Astrocyte of the spinal cord (primary cell): ENCODE data around the gene TSPEAR.

Experiments
- DNase-seq: peaks from one replicate; pipeline ENCODE4 v3.0.0; 2011; ENCODE audit warnings: low read depth, low spot score
- H3K4me3 ChIP-seq: 2 replicates; pipeline ENCODE4 v1.5.1; 2011; ENCODE audit warnings: low read depth, mild to moderate bottlenecking, low read length, moderate library complexity
- in situ Hi-C: cut with HindIII; loops from 2 replicates; pipeline ENCODE4 v1.10.0; 2017; ENCODE audit warnings: low sequenced_read_pairs
- TF ChIP-seq, protein P1 (sequence below): IDR thresholded peaks from 2 replicates; pipeline ENCODE4 v1.5.1; 2012; ENCODE audit warnings: low read depth, mild to moderate bottlenecking, low read length, inconsistent platforms

The TSPEAR gene

DNA sequence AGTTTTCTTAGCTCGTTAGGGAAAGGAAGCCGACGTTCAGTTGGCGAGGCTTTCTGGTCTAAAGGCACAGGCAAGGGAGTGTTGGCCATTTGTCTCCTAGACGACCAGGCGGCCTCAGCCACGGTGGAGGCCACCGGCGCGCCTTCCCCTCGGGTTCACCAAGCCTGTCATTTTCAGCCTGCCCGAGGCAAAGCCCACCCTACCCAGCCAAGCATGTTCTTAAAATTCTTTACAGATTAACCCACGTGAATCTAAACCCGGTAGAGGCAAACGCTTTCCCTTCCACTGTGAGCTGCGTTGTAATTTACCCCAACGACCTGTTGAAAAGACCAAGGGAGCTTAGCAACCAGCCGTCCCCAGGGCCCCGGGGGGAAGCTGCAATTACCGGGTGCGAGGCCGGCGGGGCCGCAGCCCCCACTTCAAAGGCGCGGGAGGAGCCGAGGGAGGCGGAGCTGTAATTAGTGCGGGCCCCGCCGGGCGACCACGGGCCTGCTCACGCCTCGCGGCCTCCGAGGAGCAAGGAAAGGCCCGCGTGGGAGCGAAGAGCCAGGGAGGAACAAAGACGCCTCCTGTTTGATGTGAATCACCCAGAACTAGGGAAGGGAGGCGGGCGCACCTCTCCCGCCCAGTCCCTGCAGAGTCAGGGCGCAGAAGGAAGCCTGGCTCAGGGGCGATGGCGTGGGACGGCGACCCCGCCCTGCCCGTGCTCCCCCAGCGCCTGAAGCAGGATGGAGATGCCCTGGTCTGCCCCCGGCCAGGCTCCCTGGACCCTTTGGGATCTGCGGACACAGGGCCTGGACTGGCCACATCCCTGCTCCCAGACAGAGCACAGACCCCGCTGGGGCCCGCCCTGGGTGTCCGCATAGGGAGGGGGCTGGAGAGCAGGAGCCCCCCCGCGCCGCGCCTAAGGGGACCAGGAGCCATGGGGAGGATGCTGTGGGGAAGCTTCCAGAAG lies 12.1 kb upstream of the TSPEAR start:
- TF ChIP-seq, protein P1, sequence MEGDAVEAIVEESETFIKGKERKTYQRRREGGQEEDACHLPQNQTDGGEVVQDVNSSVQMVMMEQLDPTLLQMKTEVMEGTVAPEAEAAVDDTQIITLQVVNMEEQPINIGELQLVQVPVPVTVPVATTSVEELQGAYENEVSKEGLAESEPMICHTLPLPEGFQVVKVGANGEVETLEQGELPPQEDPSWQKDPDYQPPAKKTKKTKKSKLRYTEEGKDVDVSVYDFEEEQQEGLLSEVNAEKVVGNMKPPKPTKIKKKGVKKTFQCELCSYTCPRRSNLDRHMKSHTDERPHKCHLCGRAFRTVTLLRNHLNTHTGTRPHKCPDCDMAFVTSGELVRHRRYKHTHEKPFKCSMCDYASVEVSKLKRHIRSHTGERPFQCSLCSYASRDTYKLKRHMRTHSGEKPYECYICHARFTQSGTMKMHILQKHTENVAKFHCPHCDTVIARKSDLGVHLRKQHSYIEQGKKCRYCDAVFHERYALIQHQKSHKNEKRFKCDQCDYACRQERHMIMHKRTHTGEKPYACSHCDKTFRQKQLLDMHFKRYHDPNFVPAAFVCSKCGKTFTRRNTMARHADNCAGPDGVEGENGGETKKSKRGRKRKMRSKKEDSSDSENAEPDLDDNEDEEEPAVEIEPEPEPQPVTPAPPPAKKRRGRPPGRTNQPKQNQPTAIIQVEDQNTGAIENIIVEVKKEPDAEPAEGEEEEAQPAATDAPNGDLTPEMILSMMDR = no peak
- in situ Hi-C loops = no loop called here
- H3K4me3 ChIP-seq = no peak overlapping the region
- no peak for DNase-seq

DNA sequence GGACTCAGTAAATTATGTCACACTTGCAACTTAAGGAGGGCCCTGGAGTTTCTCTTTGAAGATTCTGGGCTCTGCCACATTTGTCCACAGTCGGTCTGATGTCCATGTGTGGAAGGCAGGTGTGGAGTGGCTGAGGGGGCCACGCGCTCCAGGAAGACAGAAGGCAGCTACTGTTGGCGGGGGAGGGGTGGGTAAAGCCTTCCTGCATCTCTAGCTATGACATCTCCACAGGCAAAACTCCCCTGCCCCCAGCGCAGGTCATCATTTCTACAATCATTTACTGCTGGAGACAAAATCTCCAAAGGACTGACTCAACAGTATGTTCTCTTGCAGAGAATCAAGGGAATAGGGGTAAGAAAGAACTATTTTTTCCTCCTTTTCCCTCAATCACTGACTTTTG lies 11.4 kb upstream of the TSPEAR start:
- no peak overlapping the region for H3K4me3 ChIP-seq
- DNase-seq = no peak
- TF ChIP-seq, protein P1 = no peak
- in situ Hi-C loops = no loop called here

DNA sequence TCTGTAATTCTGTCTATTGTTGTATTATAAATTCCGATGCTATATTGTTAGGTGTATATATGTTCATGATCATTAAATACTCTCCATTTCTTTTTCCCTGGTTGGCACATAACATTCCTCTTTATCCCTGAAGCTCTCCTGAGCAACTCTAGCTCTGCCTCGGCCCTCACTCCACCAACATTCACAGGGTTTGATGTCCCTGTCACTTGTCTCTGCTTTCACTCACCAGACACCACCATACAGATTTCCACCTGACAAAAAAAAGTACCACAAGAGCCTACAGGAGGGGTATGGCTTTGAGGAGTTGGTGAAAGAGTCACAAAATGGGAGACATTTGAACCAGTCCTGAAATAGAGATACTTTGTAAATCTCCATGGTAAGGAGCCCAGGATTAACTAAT lies 8.8 kb upstream of the TSPEAR start:
- H3K4me3 ChIP-seq = no peak overlapping the region
- DNase-seq = no peak
- in situ Hi-C loops = no loop called here
- TF ChIP-seq, protein P1 = no peak

DNA sequence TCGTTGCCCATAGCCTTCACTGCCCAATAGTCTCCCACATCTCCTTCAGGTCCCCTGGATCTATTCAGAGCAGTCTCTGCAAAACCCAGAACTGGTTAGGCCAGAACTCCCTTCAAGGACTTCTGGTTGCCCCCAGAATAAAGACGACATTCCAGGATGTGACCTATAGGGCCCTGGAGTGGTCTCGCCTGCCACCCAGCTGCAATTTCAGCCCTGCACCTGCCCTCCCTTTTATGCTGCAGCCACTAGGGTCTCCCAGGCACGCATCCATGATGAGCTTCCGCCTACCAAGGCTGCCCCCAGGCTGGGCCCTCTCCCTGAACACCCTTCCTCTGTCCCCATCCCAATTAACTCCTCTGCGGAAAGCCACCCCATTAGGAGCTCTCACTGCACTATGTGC lies 7.2 kb upstream of the TSPEAR start:
- in situ Hi-C loops = no loop called here
- no peak for DNase-seq
- TF ChIP-seq, protein P1 = no peak
- no peak overlapping the region for H3K4me3 ChIP-seq

DNA sequence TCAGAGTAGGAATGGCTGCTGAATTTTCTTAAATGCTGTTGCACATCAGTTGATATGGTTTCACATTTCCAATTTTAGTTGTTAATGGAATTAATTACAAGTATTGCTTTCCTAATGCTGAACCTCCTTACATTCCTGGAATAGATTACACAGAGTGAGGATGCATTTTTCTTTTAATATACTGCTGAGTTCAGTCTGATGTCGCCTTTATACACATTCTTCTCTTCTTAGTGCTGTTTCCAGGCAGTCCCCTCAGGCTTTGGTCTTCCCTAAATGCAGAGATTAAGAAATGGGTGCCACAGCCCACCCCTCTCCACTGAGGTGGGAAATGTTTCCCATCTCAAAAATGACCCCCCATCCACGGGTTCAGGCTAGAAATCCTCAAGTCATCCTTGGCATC lies 6.7 kb upstream of the TSPEAR start:
- no peak for DNase-seq
- in situ Hi-C loops = no loop called here
- TF ChIP-seq, protein P1 = no peak
- H3K4me3 ChIP-seq = no peak overlapping the region

DNA sequence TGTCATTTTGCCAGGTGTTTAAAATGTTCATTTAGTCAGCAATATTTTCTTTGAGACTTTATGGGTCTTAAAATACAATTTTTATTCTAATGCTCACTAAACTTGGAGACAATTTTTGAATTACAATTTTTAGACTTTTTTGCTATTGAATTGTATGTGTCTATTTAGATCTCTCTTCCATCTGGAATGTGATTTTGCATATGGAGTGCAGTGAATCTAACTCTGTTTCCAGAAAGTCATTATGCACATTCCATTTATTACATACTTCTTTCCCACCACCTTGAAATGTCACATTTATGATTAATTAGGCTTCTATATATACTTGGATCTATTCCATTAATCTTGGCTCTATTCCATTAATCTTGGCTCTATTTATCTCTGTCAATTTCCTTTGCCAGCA lies 5.6 kb upstream of the TSPEAR start:
- no peak overlapping the region for H3K4me3 ChIP-seq
- TF ChIP-seq, protein P1 = no peak
- no peak for DNase-seq
- in situ Hi-C loops = no loop called here
